HepG2 (cell line): ENCODE data around the gene MARF1. TPM values are rescaled to one million over a fixed set of nuclear protein-coding genes. Genes with fewer than 3 reads are reported as not detected.

Experiments
- AGO2 ChIP-seq: fragments of 200-400 bp; formaldehyde crosslinking; optimal IDR thresholded peaks from 2 replicates; pipeline ENCODE3; 2017; ENCODE audit warnings: mild to moderate bottlenecking, low read depth, low read length, moderate library complexity
- CCDC6 ChIP-seq: sonication (generic); formaldehyde crosslinking; IDR thresholded peaks from 2 replicates; pipeline ENCODE4 v1.8.1; 2022; ENCODE audit warnings: mild to moderate bottlenecking, missing genetic modification reagents, moderate library complexity
- CHD2 ChIP-seq: IDR thresholded peaks from 2 replicates; pipeline ENCODE4 v1.6.1; 2011; ENCODE audit warnings: low read depth, low read length, improper control_type of control experiment
- FOXO1 ChIP-seq: sonication (generic); formaldehyde crosslinking; IDR thresholded peaks from 2 replicates; pipeline ENCODE4 v1.4.0; 2020; ENCODE audit warnings: missing genetic modification reagents
- JUND ChIP-seq: sonication (generic); formaldehyde crosslinking; IDR thresholded peaks from 2 replicates; pipeline ENCODE4 v1.8.0; 2022; ENCODE audit warnings: mild to moderate bottlenecking, missing genetic modification reagents
- NCOA5 ChIP-seq: sonication (generic); formaldehyde crosslinking; IDR thresholded peaks from 2 replicates; pipeline ENCODE4 v1.4.0; 2020; ENCODE audit warnings: missing genetic modification reagents
- NR1H2 ChIP-seq: sonication (generic); formaldehyde crosslinking; IDR thresholded peaks from 2 replicates; pipeline ENCODE4 v1.8.1; 2022; ENCODE audit warnings: low read depth, missing genetic modification reagents, borderline replicate concordance
- NR3C1 ChIP-seq: sonication (generic); formaldehyde crosslinking; IDR thresholded peaks from 2 replicates; pipeline ENCODE4 v1.4.0; 2020; ENCODE audit warnings: missing genetic modification reagents
- RAD51 ChIP-seq: fragments of 450-650 bp; IDR thresholded peaks from 2 replicates; pipeline ENCODE4 v1.6.1; 2016; ENCODE audit warnings: borderline replicate concordance
- SMARCE1 ChIP-seq: fragments of 450-650 bp; IDR thresholded peaks from 2 replicates; pipeline ENCODE4 v1.6.1; 2017; ENCODE audit warnings: borderline replicate concordance
- TAF15 ChIP-seq: fragments of 200-400 bp; formaldehyde crosslinking; IDR thresholded peaks from one replicate; pipeline ENCODE4 v1.6.1; 2018; ENCODE audit warnings: mild to moderate bottlenecking, low read depth, low read length; ENCODE audit not compliant: poor library complexity, severe bottlenecking
- WIZ ChIP-seq: sonication (generic); formaldehyde crosslinking; IDR thresholded peaks from 2 replicates; pipeline ENCODE4 v1.5.1; 2020; ENCODE audit warnings: mild to moderate bottlenecking, missing genetic modification reagents
- ZBTB1 ChIP-seq: sonication (generic); formaldehyde crosslinking; IDR thresholded peaks from 2 replicates; pipeline ENCODE4 v1.4.0; 2020; ENCODE audit warnings: missing genetic modification reagents, borderline replicate concordance
- ZFP36 ChIP-seq: fragments of 150-350 bp; IDR thresholded peaks from 2 replicates; pipeline ENCODE4 v1.6.1; 2018; ENCODE audit warnings: borderline replicate concordance, low read length, low read depth; ENCODE audit not compliant: partially characterized antibody
- ZNF274 ChIP-seq: sonication (generic); formaldehyde crosslinking; IDR thresholded peaks from 2 replicates; pipeline ENCODE4 v1.5.1; 2020; ENCODE audit warnings: mild to moderate bottlenecking, missing genetic modification reagents
- ZNF598 ChIP-seq: sonication (generic); formaldehyde crosslinking; IDR thresholded peaks from 2 replicates; pipeline ENCODE4 v1.5.1; 2020; ENCODE audit warnings: mild to moderate bottlenecking, missing genetic modification reagents, borderline replicate concordance
- ZNF713 ChIP-seq: sonication (generic); formaldehyde crosslinking; IDR thresholded peaks from 2 replicates; pipeline ENCODE4 v1.4.0; 2020; ENCODE audit warnings: mild to moderate bottlenecking, missing genetic modification reagents
- ZSCAN29 ChIP-seq: sonication (generic); formaldehyde crosslinking; conservative IDR thresholded peaks from 2 replicates; pipeline ENCODE4 v1.4.0; 2020; ENCODE audit warnings: mild to moderate bottlenecking, missing genetic modification reagents
- polyA plus RNA-seq, 8 experiments: library from polyadenylated mRNA; depleted of rRNA in 3 of 8; stranded (reverse) in 7 of 8; unstranded in 1 of 8; fragments of >200 nt; fragmentation: Illumina TruSeq in 4 of 8; extraction: Trizol in 4 of 8; gene quantifications; 2 replicates each; pipeline versions ENCODE4 v1.2.1 to v1.2.3, GENCODE V29; 2011 to 2016; ENCODE audit warnings: low read depth in 4 of 8, missing spikeins in 1 of 8, mixed read lengths in 1 of 8; ENCODE audit not compliant: insufficient read depth in 1 of 8
- total RNA-seq, 5 experiments: library from RNA; depleted of rRNA; stranded (reverse); fragments of >200 nt; fragmentation: Illumina TruSeq; extraction: Trizol; gene quantifications; 2 replicates each; pipeline ENCODE4 v1.2.3, GENCODE V29; 2016; ENCODE audit warnings: low read depth in 1 of 5
- TF ChIP-seq, protein P1 (sequence below): sonication (generic); formaldehyde crosslinking; IDR thresholded peaks from 2 replicates; pipeline ENCODE4 v1.5.1; 2020; ENCODE audit warnings: mild to moderate bottlenecking, missing genetic modification reagents, moderate library complexity
- TF ChIP-seq, protein P2 (sequence below): sonication (generic); formaldehyde crosslinking; IDR thresholded peaks from 2 replicates; pipeline ENCODE4 v1.4.0; 2020; ENCODE audit warnings: missing genetic modification reagents
- TF ChIP-seq, protein P3 (sequence below): sonication (generic); formaldehyde crosslinking; IDR thresholded peaks from 2 replicates; pipeline ENCODE4 v1.8.1; 2022; ENCODE audit warnings: mild to moderate bottlenecking, missing genetic modification reagents
- TF ChIP-seq, protein P4 (sequence below): sonication (generic); formaldehyde crosslinking; IDR thresholded peaks from 2 replicates; pipeline ENCODE4 v1.4.0; 2020; ENCODE audit warnings: missing genetic modification reagents
- TF ChIP-seq, protein P5 (sequence below): sonication (generic); formaldehyde crosslinking; IDR thresholded peaks from 2 replicates; pipeline ENCODE4 v1.8.0; 2022; ENCODE audit warnings: mild to moderate bottlenecking, missing genetic modification reagents

Gene MARF1
- total and polyA plus RNA-seq, 2 of the 13 experiments (the other 11 are each of a cell fraction or from before 2014, with no cell fraction given), result 8.7 to 20.7 TPM

DNA sequence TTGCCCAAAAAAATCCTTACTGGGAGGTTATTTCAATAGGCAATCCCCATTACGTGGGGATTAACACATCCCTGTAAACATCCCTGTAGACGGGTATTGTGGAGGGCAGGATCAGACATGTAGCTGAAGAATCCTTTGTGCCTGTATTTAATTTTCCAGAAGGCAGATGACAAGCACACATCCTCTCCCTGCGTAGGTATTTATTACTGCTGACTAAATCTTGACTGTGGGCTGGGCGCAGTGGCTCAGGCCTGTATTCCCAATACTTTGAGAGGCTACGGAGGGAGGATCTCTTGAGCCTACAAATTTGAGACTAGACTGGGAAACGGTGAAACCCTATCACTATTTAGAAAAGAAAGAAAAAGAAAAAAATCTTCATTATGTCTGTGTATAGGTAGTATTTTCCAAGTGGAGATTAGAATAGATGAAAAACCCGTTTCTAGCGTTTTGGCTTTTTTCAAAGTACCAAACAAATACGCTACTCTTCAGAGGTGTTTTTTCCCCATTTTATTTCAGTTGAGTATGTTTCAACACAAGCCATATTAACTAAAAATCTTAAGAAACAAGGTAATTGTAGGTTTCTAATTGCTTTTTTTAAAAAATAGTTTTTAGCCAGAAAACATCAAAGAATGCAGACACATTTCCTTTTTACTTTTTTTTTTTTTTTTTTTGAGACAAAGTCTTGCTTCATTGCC, 1.5 kb upstream of the MARF1 start (continued):
- TF ChIP-seq ZBTB1 (CRISPR knock-in tag) (peak; percentile 38; the same call in 1 of the 2 replicates), NR1H2 (no peak), TAF15 (no peak), NCOA5 (no peak), ZFP36 (no peak), NR3C1 (CRISPR knock-in tag) (no peak), ZNF598 (no peak), SMARCE1 (no peak), WIZ (CRISPR knock-in tag) (no peak), CCDC6 (CRISPR knock-in tag) (no peak), RAD51 (no peak), ZNF274 (CRISPR knock-in tag) (no peak), ZNF713 (CRISPR knock-in tag) (no peak), AGO2 (no peak), CHD2 (no peak), JUND (CRISPR knock-in tag) (no peak), ZSCAN29 (peak; percentile 65; the same call in 1 of the 2 replicates), FOXO1 (CRISPR knock-in tag) (peak; percentile 64)
- TF ChIP-seq, protein P1, sequence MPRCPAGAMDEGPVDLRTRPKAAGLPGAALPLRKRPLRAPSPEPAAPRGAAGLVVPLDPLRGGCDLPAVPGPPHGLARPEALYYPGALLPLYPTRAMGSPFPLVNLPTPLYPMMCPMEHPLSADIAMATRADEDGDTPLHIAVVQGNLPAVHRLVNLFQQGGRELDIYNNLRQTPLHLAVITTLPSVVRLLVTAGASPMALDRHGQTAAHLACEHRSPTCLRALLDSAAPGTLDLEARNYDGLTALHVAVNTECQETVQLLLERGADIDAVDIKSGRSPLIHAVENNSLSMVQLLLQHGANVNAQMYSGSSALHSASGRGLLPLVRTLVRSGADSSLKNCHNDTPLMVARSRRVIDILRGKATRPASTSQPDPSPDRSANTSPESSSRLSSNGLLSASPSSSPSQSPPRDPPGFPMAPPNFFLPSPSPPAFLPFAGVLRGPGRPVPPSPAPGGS, result no peak
- TF ChIP-seq, protein P2, sequence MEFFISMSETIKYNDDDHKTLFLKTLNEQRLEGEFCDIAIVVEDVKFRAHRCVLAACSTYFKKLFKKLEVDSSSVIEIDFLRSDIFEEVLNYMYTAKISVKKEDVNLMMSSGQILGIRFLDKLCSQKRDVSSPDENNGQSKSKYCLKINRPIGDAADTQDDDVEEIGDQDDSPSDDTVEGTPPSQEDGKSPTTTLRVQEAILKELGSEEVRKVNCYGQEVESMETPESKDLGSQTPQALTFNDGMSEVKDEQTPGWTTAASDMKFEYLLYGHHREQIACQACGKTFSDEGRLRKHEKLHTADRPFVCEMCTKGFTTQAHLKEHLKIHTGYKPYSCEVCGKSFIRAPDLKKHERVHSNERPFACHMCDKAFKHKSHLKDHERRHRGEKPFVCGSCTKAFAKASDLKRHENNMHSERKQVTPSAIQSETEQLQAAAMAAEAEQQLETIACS (CRISPR knock-in tag), result no peak
- TF ChIP-seq, protein P3, sequence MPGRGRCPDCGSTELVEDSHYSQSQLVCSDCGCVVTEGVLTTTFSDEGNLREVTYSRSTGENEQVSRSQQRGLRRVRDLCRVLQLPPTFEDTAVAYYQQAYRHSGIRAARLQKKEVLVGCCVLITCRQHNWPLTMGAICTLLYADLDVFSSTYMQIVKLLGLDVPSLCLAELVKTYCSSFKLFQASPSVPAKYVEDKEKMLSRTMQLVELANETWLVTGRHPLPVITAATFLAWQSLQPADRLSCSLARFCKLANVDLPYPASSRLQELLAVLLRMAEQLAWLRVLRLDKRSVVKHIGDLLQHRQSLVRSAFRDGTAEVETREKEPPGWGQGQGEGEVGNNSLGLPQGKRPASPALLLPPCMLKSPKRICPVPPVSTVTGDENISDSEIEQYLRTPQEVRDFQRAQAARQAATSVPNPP (CRISPR knock-in tag), result no peak
- TF ChIP-seq, protein P4, sequence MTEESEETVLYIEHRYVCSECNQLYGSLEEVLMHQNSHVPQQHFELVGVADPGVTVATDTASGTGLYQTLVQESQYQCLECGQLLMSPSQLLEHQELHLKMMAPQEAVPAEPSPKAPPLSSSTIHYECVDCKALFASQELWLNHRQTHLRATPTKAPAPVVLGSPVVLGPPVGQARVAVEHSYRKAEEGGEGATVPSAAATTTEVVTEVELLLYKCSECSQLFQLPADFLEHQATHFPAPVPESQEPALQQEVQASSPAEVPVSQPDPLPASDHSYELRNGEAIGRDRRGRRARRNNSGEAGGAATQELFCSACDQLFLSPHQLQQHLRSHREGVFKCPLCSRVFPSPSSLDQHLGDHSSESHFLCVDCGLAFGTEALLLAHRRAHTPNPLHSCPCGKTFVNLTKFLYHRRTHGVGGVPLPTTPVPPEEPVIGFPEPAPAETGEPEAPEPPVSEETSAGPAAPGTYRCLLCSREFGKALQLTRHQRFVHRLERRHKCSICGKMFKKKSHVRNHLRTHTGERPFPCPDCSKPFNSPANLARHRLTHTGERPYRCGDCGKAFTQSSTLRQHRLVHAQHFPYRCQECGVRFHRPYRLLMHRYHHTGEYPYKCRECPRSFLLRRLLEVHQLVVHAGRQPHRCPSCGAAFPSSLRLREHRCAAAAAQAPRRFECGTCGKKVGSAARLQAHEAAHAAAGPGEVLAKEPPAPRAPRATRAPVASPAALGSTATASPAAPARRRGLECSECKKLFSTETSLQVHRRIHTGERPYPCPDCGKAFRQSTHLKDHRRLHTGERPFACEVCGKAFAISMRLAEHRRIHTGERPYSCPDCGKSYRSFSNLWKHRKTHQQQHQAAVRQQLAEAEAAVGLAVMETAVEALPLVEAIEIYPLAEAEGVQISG (CRISPR knock-in tag), result no peak
- TF ChIP-seq, protein P5, sequence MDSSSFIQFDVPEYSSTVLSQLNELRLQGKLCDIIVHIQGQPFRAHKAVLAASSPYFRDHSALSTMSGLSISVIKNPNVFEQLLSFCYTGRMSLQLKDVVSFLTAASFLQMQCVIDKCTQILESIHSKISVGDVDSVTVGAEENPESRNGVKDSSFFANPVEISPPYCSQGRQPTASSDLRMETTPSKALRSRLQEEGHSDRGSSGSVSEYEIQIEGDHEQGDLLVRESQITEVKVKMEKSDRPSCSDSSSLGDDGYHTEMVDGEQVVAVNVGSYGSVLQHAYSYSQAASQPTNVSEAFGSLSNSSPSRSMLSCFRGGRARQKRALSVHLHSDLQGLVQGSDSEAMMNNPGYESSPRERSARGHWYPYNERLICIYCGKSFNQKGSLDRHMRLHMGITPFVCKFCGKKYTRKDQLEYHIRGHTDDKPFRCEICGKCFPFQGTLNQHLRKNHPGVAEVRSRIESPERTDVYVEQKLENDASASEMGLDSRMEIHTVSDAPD (CRISPR knock-in tag), result no peak
